GM19240 (cell line): ENCODE data around the gene RBM18.

Experiments
- DNase-seq: peaks from one replicate; pipeline ENCODE4 v3.0.0; 2011; ENCODE audit warnings: low spot score; ENCODE audit not compliant: insufficient read length

Gene RBM18, protein sequence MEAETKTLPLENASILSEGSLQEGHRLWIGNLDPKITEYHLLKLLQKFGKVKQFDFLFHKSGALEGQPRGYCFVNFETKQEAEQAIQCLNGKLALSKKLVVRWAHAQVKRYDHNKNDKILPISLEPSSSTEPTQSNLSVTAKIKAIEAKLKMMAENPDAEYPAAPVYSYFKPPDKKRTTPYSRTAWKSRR

DNA sequence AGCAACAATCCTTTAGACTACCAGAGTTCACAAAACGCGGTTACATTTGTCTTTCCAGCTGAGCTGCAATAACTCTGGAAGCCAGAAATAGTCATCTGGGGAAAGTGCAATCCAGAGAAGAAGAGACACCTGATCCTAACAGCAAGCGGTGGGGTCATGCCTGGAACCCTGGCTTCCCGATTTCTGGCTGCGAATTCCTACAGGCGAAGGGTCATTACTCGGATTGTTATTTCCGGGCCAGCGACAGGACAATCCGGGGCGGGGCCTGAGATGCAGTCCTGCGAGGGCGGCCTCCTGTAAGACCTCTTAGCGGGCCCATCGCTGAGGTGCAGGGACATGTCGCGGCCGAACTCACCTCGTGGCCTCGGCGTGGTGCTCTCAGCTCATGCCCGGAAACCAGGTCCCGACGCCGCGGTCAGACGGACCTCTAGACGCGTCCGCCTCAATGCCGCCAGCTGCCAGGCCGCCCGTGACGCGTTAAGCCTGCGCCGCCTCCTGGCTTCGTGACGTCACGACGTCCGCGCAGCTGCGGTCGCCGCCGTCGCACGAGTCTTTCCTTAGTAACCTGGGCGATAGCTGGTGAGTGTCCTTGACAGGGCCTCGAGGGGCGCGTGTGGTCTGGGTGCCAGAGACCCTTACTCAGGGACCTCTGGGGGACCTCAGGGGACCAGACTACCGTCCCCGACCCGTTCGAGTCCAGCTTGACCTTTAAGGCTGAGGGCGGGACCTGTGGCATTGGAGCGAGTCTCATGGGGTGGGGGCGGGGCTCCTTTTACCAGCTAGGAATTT lies at the start of gene RBM18, which contains the start of gene MRRF:
RBM18 (minus strand) TSS at position 481 of the 789 bp plus-strand sequence. CDS start 3,348 bp downstream, outside the sequence.
MRRF (plus strand) TSS at position 523 of the 789 bp plus-strand sequence. CDS start 6,010 bp downstream, outside the sequence.
- peak; percentile 75 for DNase-seq

DNA sequence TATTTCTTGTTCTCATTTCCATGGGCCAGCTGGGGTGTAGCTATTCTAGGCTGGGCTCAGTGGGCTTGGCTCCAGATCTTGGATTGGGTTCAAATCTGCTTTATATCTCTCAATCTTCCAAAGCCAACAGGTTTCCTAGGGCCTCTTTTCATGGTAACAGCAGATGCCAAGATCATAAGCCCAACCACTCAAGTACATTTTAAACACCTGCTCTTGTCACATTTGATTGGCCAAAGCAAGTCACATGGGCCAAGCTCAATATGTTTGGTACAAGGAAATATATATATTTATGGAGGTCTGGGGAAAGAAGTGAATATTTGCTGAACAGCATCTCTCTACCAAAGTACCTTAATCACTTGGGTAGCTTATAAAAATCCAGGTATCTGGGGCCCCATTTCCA lies 49.5 kb upstream of the RBM18 start:
- no peak for DNase-seq

DNA sequence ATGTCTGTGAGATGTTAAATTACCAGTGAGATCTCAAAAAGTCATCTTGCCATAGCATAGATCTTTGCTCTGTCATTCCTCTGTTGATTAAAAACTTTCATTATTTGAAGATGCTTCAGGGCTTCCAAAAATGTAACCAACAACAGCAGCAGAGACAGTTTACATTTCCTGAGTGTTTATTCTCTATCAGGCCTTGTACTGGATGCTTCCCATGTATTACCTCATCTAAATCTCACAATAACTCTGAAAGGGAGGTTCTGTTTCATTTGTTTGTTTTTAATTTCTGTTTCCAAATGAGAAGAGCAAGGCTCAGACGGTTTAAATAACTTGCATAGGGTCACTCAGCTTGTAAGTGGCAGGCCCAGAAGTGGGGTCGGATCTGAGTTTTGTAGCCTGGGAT lies 45.2 kb upstream of the RBM18 start:
- DNase-seq = no peak

DNA sequence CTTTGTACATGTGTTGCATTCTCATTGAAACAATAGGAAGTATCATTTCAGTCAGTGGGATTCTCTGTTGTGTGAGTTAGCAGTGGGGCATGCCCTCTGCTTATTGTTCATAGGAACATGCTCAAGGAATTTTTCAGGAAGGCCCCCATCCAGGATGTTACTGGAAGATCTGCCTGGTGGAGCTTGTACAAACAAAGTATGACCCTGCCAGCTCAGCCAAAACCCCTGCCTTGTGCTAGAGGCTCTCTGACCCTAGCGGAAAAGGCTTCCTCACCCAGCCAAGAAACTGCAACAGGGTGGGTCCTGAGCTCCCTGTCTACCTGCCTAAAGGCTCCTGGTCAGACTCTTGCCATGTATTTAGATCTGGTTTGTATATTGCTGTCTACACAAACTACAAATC lies 43.3 kb upstream of the RBM18 start:
- no peak for DNase-seq

DNA sequence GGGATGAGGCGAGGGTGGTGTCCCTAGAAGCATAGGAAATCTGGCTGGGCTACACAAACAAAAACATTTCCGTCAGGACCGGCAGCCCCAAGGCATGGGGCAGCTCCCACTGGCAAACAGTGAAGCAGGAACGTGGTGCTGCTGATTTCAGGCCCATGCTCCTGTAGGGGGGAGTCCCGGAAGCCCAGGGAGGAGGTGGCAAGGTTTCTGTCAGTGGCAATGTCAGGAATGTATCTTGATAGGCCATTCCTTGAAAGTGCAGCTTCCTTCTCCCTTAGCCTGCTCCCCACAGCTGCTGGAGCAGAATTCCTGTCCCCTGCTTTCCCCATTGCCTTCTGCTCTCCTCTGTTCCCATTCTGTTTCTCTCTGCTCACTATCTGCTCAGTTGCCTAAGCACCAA lies 42.4 kb upstream of the RBM18 start:
- DNase-seq = no peak

DNA sequence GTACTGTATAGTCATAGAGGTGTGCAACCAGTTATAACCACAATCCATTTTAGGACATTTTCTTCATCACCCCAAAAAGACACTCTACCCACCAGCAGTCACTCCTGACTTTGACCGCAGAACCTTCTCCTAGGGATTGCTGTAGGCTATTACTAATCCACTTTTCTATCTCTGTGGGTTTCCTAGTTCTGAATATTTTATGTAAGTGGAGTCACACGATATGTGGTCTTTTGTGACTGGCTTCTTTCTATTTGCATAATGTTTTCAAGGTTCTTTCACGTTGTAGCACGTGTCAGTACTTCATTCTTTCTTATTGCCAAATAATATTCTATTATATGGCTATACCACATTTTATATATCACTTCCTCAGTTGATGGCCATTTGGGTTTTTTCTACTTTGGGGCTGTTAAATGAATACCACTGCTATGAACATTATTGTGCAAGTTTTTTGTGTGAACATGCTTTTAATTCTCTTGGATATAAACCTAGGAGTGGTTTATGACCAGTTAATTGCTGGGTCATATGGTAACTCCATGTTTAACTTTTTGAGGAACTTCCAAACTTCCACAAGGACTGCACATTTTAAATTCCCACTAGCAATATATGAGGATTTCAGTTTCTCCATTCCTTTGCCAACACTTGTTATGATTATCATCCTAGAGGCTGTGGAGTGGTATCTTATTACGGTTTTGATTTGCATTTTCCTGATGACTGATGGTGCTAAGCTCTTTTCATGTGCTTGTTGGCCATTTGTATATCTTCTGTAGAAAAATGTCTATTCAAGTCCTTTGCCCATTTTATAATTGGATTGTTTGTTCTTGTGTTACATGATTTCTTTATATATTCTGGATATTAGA lies 37.8 kb upstream of the RBM18 start:
- no peak for DNase-seq

DNA sequence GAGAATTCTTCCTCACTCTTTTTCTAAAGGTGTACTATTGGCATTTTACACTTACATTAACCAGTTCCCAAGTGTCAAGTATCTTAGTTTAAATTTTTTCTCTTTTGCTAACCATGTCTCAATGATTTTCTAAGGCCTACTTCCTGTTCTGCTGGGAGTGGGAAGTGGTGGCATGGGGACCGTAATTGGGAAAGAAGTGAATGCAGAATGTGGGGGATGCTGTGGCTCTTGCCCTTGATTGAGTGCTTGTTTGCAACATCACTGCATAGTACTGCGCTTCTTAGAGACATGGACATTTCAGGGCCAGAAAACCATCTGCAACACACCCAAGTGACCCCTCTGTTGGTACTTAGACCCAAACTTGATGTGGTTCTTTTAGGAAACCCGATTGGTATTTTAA lies 32.9 kb upstream of the RBM18 start:
- DNase-seq = no peak

DNA sequence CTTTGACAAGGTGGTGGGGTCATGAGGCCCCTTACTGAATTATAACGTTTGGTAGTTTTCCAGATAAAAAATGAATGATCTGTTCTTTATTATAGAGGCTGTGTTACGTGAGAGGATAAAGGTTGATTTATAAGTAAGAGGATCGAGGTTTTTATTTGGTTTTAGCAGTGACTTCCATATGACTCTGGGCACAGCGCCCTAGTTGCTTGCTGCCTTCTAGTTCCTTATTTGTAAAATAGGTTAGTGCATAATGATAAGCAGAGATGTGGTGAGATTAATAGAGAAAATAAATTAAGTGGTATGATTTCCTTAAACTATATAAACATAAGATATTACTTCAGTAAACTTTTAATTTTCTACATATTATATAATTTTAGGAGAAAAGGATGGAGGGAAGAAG lies 29.9 kb upstream of the RBM18 start:
- DNase-seq = no peak

DNA sequence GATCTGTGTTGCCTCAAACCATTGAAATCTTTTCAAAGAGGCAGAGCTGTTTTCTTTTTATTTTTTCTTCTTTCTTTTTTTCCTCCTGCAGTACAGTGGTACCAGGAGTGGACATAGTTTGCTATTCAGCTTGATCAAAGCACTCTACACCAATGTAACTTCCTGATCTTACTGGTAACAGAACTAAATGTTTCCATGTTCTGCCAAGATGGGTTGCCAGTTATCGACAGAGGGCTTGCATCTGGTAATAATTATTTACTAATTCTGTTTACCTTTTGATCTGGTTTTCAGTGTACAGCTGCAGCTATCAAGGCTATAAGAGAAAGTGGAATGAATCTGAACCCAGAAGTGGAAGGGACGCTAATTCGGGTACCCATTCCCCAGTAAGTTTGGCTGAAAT lies 26.8 kb upstream of the RBM18 start:
- no peak for DNase-seq

DNA sequence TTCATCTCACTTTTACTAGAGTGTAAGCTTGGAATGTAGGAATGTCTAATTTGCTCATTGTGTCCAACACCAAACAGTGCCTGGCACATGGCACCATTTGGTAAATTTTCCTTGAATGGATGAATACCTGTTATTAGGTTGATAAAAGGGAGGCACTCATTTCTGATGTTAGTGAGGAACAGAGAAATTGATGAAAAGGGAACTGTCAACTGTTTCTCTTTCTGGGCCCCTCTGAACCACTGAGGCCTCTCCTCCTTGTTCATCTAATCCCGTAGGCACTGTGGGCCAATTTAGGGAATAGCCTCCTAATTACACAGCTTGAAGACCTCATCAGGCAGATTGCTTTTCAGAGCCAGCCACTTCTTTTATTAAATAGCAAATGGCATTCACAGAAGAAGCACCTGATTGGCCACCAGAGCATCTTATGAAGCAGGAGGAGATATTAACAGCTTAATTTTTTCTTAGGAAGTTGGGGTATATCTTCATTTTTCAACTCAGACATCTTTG lies 22.6 kb upstream of the RBM18 start:
- no peak for DNase-seq

DNA sequence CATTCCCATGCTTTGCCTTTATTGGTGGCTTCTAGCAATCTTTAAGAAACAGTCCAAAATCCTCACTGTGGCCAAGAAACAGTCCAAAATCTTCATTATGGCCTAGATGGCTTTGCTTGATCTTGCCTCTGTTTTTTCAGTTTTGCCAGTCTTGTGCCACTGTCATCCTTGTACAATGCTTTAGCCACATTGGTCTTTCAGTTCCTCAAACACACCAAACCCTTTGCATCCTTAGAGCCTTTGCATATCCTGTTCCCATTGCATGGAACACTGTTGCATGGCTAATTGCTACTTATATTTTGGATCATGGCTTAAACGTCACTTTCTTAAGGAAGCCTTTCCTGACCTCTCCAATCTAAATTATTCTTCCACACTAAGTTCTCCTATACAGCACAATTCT lies 22.1 kb upstream of the RBM18 start:
- no peak for DNase-seq

DNA sequence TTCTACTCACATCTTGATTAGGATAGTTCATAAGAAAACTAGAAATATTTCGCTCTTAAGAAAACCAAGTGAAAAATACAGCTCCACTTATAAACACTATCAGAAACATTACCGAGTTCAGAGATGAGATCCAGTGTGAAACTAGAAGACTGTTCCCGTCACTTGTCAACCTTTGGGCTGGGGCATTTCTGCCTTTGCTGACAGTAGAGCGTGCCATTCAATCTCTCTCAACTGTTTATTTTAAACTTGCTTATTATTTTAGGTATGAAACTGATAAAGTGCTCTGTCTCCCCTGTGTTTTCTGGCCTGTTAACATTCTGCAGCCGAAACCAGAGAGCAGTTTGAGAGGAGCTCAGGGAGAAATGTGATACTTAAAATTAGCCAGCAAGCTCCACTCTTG lies 16.7 kb upstream of the RBM18 start:
- no peak for DNase-seq

DNA sequence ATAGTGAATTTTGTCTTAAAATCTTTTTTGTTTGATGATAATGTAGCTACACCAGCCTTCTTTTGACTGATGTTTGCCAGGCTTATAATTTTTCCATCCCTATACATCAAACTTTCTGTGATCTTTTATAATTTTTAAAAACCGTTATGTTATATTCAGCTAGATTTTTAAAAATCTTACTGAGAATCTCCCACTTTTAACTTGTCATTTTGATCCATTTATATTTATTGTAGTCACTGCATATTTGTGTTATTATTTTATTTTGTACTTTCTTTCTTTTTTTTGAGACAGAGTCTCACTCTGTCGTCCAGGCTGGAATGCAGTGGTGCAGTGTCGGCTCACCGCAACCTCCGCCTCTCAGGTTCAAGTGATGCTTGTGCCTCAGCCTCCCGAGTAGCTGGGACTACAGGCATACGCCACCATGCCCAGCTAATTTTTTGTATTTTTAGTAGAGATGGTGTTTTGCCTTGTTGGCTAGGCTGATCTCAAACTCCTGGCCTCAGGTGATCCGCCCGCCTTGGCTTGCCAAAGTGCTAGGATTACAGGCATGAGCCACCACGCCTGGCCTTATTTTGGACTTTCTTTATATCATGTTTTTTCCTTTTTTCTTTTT lies 12.8 kb upstream of the RBM18 start:
- DNase-seq = no peak

DNA sequence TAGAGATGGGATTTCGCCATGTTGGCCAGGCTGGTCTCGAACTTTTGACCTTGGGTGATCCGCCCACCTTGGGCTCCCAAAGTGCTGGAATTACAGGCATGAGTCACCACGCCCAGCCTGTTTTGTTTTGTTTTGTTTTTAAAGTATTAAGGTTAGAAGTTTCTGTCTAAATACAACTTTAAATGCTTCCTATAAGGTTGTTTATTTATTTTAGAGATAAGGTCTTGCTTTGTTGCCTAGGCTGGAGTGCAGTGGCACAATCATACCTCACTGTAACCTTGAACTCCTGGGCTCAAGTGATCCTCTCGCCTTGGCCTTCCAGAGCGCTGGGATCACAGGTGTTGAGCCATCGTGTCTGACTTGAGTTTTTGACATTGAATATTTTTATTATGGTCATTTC lies 11.5 kb upstream of the RBM18 start:
- no peak for DNase-seq

DNA sequence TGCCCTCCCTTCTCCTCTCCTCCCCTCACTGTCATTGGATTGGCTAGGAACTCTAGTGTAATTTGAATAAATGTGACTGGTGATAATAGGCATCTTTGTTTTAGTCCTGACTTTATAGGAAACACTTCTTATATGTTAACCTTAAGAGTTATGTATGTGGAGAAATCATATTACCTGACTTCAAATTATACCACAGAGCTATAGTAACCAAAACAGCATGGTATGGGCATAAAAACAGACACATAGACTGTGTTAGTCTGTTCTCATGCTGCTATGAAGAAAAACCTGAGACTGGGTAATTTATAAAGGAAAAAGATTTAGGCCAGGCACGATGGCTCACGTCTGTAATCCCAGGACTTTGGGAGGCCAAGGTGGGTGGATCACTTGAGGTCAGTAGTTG lies 9.4 kb upstream of the RBM18 start:
- DNase-seq = no peak

DNA sequence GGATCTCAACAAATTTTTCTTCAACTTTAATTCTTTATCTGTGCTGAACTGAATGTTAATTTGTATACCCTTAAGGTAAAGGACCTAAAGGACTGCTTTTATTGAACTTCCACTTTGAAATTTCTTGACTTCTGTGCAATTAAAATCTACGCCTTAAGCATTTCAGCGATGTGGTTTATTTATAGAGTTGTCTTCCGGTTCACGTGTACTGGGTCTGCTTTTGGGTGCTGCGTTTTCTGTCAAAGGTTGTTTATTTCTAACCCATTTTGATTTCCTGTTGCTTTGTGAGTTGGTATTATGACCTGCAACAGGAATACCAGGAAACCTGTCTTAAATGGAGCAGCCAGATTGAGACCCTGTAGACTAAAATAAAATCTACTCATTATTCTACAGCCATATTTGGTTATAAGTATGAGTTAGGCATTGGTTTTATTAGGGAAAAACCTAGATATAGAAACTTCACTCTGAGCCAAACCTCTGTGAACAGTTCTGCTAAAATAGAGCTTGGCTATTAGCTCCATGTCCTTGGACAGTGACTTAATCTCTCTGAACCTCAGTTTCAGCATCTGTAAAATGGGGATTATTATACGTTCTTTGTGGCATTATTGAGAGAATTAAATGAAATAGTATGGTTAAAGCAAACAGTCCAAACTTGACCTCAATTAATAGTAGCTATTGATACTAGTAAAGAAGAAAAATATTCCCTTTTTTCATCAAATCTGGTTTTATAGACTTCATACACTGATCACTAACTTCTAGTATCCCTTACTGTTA lies 3.6 kb upstream of the RBM18 start:
- no peak for DNase-seq

DNA sequence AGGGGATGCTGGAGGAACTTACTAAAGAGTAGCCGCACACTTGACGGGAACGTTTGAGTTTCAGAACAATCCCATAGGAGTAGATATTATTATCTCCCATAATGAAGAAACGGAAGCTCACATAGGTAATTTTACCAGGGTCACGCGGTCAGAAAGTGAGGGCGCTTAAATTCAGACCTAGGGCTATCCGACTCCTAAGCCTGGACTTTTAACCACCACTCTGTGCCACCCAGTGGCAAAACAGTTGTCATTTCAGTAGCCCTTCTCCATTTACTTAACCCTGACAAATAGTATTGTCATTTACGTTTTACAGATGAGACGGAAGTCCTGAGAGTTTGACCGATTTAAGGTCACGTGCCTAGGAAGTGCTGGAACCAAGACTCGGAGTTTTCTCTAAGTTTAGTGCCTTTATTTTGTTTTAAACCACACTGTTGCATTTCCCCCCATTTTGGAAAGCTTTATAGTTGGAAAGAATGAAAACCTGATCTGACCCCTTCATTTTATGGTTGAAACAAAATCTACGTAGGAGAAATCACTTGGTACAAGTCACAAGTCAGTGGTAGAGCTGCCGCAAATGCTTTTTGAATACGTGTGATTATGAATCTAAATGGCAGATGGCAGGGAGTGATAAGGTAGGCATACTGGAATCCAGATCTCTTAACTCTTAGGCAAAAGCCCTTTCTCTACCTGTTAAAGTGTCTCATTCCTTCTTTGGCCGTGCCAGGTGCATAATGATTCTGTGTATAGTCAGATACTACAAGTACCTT lies 692 bp upstream of the RBM18 start:
- DNase-seq = peak; percentile 6

DNA sequence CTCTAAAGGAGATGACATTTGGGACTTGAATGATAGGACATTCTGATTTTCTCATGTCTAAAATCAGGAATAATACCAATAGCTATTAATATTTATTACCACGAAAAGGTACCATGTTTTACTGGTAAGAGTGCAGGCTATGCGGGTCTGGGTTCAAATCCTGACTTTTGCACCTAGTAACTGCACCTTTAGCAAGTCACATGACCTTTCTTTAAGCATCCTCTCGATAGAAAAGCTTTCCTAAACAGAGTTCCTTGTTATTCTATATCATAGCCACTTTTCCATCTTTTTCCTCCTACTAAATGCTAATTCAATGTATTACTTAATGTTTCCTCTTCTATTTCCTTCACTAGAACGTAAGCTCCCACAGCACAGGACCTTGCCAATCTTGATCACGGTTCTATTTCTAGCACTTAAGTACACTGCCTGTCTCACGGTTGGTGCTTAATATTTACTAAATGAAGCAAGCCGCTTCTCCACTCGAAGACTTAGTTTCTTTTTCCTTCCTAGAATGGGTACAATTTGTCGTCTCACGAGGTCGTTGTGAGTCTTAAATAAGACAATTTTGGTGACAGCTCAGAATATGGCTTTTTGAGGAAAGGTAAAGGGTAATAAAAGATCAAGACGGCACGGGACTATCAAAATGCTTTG lies 816 bp downstream of the RBM18 start:
- no peak for DNase-seq

DNA sequence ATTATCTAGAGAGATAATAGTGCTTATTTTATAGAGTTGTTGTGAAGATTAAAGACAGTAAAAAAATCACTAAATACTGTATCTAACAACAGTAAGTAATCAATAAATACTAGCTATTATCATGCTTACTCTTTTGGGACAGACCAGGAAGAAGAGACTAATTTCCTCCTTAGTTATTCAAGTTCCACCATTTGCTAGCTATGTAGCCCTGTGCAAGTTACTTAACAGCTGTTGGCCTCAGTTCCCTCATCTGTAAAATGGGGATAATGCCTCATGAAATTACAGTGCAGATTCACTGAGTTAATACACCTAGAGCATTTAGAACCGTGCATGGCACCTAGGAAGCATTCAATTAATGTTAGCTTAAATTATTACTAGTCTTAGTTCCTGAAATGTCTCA lies 2.6 kb downstream of the RBM18 start:
- no peak for DNase-seq
